Measurements from ENCODE around the gene CORO2B.

The CORO2B gene

GRCh38 chr15:68653031-68653635, 74.3 kb downstream of the CORO2B start:
- peak; percentile 16 for DNase-seq

DNA sequence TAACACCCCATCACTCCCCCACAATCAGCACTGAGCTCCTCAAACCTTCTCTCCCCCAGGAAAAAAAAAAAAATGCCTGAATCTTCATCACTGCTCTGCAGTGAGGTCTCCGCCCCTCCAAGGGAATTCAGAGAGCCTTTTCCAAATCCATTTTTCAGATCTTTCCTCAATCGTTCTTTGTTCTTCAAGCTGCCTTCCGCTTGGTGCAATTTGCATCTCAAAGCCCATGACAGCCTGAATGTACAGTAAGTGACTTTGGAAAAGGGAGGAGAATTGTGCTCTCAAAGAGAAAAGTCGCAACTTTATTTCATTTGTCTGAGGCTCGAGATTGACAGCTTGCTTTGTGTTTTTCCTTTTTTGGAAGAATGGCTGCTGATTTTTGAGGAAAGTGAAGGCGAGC, 75.0 kb downstream of the CORO2B start:
- peak; percentile 13 for DNase-seq

DNA sequence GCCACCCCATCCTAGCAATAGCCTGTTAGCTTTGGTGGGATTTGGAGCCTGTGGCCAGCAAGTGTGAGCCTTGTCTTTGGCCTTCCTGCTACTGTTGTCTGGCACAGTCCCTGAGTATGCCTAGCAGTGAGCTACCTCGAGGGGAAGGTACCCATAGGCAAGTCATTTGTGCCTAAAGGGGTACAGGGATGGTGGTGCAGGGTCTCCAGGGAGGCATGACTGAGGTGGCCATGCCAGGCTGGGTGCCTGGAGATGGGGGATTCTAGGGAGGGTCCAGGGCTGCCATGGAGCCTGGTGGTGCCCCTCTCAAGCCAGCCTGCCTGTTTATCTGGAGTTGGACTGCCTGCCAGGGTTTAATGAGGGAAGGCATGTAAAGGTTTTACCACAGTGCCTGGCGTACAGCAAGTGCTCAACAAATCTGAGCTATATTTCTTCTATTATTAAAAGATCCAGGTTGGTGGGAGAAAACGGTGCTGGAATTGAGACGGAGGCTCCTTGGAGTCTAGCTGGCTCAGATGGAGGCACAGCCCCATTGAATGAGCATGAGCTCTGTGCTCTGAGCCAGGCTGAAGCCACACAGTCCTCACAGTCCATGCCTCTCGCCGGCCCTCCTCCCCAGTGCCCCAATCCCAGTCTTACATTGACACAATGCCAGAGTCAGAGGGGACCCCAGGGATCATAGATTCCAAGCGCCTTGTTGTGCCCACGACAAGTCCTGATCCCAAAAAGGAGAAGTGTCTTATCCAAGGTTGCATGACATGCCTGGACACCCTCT, 76.2 kb downstream of the CORO2B start:
- no peak for DNase-seq

DNA sequence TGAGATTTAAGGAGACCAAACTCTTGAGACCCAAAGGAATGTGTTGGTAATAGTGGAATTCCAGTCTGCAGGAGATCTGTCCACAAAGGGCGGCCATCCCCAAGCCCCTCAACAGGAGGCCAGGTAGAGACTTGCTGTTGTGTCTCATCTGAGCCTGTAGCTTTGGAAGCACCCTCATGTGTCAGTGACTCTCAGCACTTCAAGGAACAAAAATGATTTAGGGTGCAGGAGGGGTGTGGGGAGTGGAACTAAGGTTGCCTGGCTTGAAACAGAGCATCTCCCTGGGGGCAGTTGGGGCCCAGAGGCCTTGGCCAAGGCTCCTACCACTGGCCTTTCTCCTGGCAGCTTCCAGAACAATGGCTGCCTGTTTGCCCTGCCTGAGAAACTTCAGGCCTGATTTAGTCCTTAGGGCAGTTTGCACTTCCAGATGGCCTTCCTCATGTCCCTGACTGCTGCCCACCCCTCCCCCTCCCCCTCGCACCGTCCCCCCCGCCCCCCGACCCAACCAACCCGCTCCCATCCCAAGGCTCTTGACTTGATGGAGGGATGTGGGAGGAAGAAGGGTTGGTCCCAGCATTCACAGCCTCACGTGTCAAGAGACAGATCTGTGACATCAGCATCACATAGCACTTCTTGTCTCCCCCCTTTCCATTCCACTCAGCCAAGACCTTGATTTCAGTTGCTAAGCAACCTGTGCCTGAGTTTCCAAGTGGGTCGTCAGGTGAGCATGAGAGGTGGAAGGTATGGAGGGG, 77.1 kb downstream of the CORO2B start:
- no peak for DNase-seq

DNA sequence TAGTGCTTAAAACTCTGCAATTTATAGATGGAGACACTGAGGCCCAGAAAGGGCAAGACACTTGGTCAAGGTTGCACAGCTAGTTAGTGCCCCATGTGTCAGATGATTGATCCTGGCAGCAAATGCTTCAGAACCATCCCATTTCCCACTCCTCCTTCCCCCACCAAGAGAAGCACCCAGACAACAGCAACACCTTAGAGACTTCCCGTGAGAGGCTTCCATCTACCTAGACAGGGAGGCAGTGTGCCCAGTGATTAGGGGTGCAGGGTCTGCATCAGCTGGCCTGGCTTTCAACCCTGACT, 77.6 kb downstream of the CORO2B start:
- DNase-seq: no peak

- DNase-seq: peak; percentile 58
Observed at GRCh38 chr15:68658151-68658550, 79.4 kb downstream of the CORO2B start.

GRCh38 chr15:68658641-68659358, 80.0 kb downstream of the CORO2B start:
- DNase-seq: no peak

DNA sequence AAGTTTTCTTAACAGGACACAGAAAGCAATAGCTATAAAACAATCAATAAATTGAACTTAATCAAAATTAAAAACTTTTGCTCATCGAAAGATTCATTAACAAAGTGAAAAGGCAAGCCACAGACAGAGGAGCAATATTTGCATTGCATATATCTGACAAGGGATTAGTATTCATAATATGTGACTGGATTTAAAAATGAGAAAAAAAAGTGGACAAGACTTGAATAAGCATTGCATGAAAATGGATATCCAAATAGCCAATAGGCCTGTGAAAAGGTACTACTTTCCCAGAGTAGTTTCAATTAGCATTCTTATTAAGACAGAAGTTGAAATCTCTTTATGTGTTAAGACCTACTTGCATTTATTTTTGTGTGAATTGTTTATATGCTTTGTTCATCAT, 84.7 kb downstream of the CORO2B start:
- no peak for DNase-seq

GRCh38 chr15:68666120-68666811, 87.5 kb downstream of the CORO2B start:
- no peak for DNase-seq

GRCh38 chr15:68666812-68667450, 88.1 kb downstream of the CORO2B start:
- DNase-seq: no peak

DNA sequence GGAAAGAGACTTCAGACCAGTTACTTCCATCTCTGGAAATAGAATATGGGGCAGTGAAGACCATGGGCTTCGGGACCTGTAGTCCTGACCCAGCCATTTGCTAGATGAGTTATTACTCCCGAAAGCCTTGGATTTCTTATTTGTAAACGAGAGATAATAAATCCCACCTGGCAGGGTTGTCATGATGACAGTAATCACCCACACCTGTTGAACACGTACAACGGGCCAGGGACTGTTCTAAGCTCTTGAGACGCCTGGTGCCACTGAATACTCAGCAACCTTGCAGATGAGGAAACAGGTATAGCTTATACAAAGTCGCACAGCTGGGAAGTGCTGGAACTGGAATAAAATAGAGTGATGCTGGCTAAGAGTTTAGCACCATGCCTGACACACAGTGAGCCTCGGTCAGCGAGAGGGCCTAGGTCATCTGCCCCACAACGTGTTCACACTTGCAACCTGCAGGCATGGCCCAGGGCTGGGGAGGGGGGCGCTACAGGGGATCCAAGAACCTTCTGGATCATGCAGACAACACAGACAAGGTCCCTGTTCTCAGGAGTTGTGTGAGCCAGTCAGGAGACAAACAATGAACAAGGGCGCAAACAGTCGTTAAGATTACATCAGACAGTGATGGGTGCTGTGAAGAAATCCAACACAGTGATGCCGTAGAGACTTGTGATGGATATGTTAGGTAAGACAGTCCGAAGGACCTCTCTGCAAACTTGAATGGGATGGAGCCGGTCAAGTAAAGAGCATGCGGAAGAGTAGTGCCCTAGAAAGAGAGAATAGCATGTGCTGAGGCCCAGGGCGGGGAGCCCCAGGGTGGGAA, 89.2 kb downstream of the CORO2B start:
- no peak for DNase-seq

DNA sequence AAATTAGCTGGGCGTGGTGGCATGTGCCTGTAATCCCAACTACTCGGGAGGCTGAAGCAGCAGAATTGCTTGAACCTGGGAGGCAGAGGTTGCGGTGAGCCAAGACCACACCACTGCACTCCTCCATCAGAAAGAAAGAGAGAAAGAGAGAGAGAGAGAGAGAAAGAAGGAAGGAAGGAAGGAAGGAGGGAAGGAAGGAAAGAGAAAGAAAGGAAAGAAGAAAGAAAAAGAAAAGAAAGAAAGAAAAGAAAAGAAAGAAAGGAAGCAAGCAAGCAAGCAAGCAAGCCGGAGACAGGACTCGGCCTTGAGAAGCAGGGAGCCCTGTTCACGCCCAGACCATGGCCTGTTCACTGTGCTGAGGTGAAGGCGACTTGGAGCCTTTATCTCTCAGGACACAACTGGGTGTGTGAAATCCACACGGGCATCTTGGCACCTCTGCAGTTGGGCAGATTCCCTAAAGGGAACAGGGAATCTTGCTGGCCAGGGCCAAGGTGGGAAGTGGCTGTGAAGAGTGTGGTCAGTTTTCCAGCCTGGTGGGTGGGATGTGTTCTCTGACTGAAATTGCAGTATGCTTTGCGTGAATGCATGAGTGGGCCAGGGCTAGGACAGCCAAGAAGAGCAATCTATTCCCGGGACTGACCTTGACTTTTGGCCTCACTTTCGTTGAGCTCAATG, 90.3 kb downstream of the CORO2B start:
- DNase-seq: no peak

GRCh38 chr15:68672251-68672650, 93.5 kb downstream of the CORO2B start:
- DNase-seq: no peak

DNA sequence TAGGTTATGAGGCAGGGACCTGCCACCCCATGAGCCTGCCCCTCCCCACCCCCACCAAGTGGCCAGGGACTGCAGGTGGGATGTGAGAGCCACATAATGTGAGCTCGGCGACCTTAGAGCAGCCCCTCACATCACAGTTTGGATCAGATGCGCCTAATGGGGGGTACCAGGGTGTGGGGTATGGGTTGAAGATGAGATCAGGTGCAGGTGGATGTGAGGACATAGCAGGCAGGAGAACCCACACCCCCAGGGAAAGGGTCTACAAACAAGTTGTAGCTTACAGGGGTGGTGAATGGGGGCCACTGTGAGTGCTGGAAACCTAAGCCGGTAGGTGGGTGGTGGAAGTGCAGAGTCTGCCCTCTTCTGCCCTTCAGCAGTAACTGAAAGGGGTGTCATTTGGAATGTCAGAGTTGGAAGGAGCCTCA, 94.0 kb downstream of the CORO2B start:
- no peak for DNase-seq

DNA sequence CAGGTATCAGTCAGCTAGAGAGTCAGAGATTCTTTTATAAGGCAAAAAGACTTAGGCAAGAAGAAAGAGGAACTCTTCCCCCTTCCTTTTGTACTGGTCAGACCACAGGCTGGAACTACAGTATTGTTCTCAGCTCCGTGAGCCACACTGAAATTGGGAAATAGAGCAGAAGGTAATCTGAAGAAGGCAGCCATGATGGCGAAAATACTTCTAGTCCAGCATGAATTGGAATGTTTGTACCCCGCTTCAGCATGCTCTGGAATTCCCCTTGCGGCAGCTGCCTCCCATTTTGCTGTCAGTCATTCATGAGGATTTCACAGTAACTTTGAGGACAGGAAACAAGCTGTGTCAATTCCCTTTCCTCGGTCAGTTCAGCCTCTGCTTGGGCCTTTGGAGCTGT, 96.2 kb downstream of the CORO2B start:
- DNase-seq: no peak

GRCh38 chr15:68676011-68676605, 97.3 kb downstream of the CORO2B start:
- DNase-seq: no peak

DNA sequence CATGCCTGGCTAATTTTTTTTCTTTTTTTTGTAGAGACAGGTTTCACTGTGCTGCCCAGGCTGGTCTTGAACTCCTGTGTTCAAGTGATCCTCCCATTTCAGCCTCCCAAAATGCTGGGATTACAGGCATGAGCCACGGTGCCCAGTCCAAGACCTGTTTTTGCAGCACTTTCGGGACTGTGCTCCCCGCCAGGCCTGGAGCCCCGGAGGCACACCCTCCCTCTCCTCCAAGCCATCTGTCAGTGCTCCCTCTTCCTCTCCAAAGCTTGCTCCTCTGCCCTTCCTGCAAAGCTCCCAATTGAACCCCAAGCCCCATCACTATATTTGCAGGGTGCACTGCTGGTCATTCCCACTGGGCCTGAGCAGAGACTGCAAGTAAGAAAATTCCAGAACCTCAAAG, 98.1 kb downstream of the CORO2B start:
- DNase-seq: no peak

DNA sequence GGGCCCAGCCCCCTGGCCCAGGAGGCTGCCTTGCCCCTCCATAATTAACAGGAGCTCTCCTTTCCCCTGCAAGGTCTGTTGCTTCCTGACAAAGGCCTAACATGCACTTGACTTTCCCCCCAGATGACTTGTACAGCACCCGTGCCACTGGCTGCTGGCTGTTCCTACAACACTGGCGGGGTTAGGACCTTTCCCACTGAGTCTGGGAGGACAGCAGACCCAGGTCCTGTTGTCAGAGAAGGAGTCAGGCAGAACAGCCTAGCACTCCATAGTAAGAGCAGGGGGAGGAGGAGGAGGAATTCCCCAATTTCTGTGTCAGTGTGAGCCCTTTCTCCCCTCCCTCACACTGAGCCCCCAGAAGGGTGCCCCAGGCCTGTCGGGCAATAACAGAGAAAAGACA, 99.2 kb downstream of the CORO2B start:
- no peak for DNase-seq

DNA sequence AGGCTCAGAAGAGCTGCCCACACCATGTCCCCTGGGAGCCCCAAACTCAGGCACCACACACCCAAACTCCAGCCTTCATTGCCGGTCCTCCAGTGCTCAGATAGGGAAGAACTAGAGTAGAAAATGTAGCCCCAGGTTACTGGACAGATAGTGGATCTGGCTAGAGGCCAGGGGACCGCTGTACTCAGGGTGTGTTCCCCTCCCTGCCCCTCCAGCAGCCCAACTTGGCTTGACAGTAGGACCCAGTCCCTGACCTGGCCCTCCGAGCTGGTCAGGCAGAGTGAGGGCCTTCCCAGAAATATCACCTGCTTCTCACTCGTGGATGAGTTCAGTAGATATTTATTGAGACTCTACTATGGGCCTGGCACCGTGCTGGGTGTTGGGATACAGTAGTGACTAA, 100.0 kb downstream of the CORO2B start:
- no peak for DNase-seq

DNA sequence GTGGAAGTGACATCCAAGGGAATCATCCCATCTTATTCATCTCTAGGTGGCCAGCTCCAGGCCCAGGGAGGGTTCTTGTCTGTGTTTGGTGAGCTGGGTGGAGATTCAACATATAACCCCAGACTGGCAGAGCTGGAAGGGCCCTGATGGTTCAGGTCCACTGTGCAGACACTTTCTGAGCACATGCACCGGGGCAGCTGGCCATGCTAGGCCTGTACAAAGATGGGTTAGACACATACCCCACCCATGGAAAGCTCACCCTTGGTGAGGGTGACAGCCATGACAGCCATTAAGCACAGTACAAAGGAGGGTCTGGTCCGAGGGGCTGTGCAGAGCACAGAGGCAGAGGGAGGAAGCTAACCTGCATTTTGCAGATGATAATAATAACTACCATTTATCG, 100.4 kb downstream of the CORO2B start:
- DNase-seq: no peak
